GM12891 (cell line): Measurements from ENCODE around the gene DMRTC2.

Experiments used
- PAX5 ChIP-seq: IDR thresholded peaks from 2 replicates; pipeline ENCODE4 v1.6.1; 2011; ENCODE audit warnings: low read length, moderate library complexity, mild to moderate bottlenecking; ENCODE audit not compliant: insufficient read depth, severe bottlenecking
- POLR2A ChIP-seq: IDR thresholded peaks from 2 replicates; pipeline ENCODE4 v1.6.1; 2011; ENCODE audit warnings: low read depth, low read length, control low read depth
- POLR2AphosphoS5 ChIP-seq: IDR thresholded peaks from 2 replicates; pipeline ENCODE4 v1.6.1; 2011; ENCODE audit warnings: low read depth, low read length, control low read depth
- TAF1 ChIP-seq: IDR thresholded peaks from 2 replicates; pipeline ENCODE4 v1.6.1; 2011; ENCODE audit warnings: low read depth, low read length, control low read depth

DNA sequence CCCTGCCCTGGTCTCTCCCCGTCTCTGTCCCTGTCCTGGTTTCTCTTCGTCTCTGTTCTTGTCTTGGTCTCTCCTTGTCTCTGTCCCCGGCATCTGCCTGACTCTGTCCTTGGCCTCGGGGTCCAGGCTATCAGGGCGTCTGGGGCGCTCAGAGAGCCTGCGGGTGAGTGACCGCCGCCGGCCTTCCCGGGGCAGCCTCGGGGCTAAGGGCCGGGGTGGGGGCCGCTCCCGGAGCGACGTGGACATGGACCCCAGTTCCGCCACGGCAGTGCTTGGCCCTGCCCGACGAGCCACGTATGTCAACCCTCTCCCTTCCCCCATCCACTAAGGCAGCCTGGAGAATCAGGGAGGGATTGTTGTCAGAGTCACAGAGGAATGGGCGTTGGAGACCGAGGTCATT lies 53.0 kb downstream of the DMRTC2 start:
- no peak for TF ChIP-seq PAX5
- no peak for TF ChIP-seq POLR2A
- TF ChIP-seq POLR2AphosphoS5, result no peak
- no peak for TF ChIP-seq TAF1
